Hematopoietic multipotent progenitor cell treated with erythropoietin and hydrocortisone succinate and interleukin-3 and kit ligand, for 15 days (in vitro differentiated cells): ENCODE measurements around the gene CASKIN2.
"Not testable (repeated sequence)": the region's sequence is repeated elsewhere in the genome, so short reads cannot be mapped to it uniquely, and the experiment has no call there.

Experiments
- DNase-seq: peaks from one replicate; pipeline ENCODE4 v3.0.0-alpha.2; 2015; ENCODE audit warnings: low spot score

CASKIN2 gene

GRCh38 chr17:75521290-75521689, 6.0 kb upstream of the CASKIN2 start:
- no peak for DNase-seq

DNA sequence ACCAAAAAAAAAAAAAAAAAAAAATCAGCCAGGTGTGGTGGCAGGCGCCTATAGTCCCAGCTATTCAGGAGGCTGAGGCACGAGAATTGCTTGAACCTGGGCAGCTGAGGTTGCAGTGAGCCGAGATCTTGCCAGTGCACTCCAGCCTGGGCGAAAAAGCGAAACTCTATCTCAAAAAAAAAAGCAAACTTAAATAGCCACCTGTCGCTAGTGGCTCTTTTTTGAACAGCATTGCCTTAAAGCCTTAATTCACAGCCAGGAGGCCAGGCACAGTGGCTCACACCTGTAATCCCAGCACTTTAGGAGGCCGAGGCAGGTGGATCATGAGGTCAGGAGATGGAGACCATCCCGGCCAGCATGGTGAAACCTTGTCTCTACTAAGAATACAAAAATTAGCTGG, 5.1 kb upstream of the CASKIN2 start:
- not testable (repeated sequence) for DNase-seq

GRCh38 chr17:75518983-75519537, 3.7 kb upstream of the CASKIN2 start:
- no peak for DNase-seq

GRCh38 chr17:75518201-75518600, 2.9 kb upstream of the CASKIN2 start:
- DNase-seq, result no peak

GRCh38 chr17:75517297-75517865, 2.0 kb upstream of the CASKIN2 start:
- no peak for DNase-seq

GRCh38 chr17:75516619-75517296, 1.4 kb upstream of the CASKIN2 start:
- DNase-seq, result no peak

DNA sequence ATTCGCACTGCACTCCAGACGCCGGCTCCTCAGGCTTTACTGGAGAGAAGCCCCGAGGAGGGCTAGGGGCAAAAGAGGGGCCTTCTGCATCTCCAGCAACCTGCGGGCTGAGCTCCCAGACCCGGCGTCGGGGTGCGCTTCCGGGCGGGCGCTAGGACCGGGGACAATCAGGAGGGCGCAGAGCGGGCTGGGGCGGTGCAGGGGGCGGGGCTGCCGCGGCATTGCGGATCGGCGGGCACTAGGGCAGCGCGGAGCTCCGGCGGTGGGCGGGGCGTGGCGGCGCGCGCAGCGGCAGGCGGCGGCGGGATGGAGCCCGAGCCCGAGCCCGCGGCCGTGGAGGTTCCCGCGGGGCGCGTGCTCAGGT, 900 bp upstream of the CASKIN2 start, which contains the start of gene TSEN54:
TSS of gene TSEN54 (plus strand) at position 274 of the 364 bp plus-strand sequence. CDS start at position 307, 33 bp downstream.
- DNase-seq, result peak; percentile 87

- DNase-seq, result no peak
Observed at GRCh38 chr17:75514919-75515495, 330 bp downstream of the CASKIN2 start.

DNA sequence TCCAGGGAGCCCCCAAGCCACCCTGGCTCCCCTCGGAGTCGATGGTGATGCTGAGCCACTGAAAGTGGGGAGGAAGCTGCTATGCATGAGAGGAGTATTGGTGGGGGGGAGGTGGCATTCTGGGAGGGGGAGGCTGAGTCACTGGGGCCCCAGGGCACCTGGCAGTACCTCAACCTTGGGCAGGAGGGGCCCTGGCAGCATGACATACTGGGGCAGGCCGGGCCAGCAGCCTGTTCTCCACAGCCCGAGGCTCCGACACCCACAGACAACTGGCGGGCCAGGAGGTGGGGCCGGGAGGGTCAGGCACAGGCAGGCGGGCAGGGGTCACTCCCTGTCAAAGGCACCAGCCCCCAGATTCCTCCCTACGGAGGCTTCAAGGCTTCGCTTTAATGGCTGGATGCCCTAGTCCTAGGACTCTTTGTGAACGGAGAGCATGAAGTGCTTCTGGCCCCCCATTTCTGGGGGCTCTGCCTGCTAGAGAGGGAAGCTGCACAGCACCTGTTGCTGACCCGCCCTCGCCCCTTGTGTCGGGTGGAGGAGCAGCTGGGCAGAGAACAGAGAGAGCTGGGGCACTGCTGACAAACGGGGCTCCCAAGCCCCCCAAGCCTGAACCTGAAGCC, 928 bp downstream of the CASKIN2 start:
- DNase-seq, result no peak

- no peak for DNase-seq
Observed at GRCh38 chr17:75513641-75514000, 1.7 kb downstream of the CASKIN2 start.

DNA sequence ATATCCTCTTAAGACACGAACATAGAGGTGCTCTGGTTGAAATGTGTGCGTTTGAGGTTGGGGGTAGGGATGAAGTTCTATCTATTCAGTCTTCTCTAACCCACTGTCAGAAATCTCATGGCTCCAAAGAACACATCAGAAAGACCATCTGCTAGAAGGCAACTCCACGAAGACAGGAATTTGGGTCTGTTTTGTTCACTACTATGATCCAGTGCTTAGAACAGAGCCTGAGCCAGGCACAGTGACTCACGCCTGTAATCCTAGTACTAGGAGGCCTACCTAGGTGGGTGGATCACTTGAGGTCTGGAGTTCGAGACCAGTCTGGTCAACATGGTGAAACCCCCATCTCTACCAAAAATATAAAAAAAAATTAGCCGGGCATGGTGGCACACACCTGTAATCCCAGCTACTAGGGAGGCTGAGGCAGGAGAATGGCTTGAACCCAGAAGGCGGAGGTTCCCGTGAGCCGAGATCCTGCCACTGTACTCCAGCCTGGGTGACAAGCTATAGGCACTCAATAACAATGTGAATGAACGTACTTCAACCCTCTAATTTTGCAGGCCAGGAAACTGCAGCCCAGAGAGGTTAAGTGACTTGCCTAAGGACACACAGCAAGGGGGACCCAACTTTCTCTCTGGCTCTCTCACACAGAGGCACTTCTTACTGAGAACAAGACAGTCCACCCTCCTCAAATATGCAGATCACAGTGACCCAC, 2.3 kb downstream of the CASKIN2 start:
- no peak for DNase-seq

- DNase-seq, result no peak
Observed at GRCh38 chr17:75511610-75512575, 3.4 kb downstream of the CASKIN2 start.

DNA sequence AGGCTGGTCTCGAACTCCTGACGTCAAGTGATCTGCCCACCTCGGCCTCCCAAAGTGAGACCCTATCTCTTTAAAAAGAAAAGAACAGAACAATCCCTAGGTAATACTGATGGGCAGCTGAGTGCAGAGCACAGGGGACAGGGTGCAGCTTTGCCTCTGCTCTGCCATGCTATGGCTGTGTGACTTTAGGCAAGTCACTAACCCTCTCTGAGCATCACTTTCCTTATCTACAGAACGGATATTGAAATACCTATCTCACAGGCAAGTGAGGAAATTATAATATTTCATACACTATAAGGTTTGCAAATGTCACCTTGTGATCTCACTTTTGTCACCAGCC, 4.1 kb downstream of the CASKIN2 start:
- DNase-seq, result no peak

DNA sequence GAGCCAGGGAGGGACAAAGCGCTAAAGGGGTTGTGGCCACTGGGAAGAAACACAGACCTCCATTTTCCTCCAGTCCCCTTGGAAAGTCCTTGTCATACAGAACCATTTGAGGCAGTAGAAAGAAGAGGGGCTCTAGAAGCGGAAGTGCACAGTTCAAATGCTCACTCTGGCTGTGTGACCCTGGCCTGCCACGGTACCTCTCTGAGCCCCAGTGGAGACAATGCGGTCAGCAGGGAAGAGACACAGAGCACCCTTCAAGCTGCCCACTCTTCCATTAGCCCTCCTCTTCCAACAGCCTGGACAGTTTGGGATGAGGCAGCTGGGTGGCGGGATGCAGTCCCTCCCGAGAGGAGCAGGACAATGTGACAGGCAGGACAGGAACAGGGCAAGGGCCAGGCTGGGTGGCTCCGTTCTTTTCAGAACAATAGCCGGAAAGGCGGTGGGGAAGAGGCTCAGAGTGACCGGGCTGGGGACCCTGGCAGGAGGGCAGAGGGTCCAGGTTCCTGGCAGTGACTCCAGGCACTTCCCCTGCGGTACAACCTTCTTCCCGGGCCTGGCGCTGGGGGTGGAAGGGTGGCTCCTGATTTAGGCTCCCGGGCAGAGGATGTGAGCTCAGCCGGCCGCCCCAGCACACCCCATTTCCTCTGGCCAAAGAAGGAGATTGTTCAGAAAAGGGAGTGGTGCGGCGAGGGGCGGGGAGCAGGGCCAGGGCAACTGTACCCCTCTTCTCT, 5.6 kb downstream of the CASKIN2 start:
- DNase-seq, result no peak

GRCh38 chr17:75508931-75509361, 6.4 kb downstream of the CASKIN2 start:
- DNase-seq, result no peak

DNA sequence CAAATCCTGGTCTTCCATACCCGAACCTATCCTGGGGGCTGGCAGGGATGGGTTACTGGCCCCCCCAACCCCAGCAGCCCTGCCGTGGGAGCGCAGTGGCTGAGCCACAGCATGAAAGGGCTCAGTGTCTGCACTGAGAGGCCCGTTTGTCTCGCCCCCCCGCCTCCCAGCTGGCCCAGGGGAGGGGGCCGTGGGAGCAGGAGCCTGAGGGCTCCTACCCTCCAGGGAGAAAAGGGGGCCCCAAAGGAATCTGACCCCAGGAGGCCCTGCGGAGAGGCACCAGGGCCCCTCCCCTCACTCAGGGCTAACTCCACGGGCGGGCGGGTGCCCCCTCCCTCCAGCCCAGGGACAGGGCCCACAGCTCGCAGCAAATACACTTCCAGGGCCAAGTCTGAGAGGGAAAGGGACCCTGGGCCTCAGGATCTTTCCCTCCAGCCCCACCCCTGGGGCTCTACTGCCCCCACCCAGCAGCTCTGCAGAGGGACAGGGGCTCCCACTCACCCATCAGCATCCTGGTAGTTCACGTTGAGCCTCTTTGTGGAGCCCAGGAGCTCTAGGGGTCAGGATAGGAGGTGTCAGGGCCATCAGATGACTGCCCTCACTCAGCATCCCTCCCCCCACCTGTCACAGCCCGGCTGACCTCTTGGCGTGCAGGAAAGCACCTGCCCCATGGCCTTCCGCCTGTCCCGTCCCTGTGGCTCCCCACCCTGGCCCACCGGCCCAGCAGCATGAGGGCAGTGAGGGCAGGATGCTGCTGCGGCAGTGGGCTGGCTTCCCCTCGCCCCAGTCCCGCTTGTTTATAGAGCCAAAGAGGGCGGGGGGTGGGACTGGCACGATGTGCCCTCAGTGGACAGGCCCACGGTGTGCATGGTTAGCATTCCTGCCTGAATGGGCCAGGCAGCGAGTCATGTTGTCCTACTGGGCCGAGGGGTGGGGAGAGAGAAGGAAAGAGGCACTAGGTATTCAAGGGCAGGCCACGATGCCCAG, 7.3 kb downstream of the CASKIN2 start:
- DNase-seq, result no peak

DNA sequence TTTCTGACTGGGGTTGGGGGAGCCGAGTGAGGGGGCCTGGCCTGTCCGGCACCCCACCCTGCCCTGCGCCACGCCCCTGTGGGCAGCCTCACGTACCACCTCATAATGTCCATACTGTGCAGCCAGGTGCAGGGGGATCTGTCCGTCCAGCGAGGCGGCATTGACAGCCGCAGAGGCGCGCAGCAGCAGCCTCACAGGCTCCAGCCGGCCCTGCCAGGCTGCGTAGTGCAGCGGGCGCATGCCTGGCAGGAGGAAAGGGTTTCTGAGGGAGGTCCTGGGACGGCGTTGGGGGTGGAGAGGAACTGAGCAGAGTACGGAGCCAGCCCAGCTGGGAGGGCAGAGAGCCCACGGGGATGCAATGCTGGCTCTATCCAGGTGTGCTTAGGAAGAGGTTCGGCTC, 8.4 kb downstream of the CASKIN2 start:
- DNase-seq, result no peak

DNA sequence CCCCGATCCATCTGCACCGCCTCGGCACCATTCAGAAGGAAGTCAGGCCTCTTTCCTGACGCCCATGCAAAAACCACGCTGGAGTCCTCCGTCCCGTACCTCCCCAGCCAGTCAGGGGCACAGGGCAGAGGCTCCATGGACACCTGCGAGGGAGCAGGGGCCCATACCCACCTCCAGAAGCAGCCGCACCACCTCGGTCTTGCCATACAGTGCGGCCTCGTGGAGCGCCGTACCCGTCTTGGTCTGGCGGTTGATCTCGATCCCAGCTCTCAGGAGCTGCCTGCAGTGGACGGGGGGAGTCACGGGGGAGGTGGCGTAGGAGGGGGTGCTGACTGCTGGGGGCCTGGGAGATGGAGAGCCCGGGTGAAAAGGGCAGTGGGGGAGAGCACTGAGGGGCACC, 9.2 kb downstream of the CASKIN2 start:
- DNase-seq, result no peak

GRCh38 chr17:75505640-75506039, 9.7 kb downstream of the CASKIN2 start:
- no peak for DNase-seq

DNA sequence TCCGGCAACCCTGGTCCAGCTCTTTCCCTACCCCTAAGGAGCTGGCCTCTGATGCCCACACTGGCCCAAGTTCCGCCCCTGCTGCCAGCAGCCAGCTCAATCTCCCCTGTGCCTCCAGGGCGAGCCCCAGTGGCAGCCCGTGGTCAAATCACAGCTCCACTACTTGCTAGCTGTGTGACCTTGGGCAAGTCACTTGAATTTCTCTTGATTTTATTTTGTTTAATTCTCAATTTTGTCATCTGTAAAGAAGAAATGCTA, 10.3 kb downstream of the CASKIN2 start:
- no peak for DNase-seq
